ENCODE data around the gene MT1A.

Gene MT1A

GRCh38 chr16:56631197-56631596, 7.3 kb upstream of the MT1A start:
- DNase-seq (ENCODE audit: low read depth in 2 of 2): no peak

DNA sequence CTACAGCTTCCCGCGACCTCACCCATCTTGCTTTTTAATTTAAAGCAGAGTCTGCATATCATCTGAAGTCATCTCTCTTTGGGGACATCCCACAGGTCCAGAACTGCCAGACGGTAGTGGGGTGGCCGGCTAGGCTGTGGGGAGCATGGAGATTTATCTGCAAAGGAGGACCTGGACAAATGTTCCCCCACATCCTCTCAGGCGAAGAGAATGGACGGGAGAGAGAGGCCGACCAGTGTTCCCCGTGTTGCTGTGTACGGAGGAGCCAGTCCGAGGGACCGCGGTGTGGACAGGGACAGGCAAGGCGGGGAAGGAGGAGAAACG, 6.7 kb upstream of the MT1A start:
- DNase-seq (ENCODE audit: low read depth in 2 of 2): no peak

DNA sequence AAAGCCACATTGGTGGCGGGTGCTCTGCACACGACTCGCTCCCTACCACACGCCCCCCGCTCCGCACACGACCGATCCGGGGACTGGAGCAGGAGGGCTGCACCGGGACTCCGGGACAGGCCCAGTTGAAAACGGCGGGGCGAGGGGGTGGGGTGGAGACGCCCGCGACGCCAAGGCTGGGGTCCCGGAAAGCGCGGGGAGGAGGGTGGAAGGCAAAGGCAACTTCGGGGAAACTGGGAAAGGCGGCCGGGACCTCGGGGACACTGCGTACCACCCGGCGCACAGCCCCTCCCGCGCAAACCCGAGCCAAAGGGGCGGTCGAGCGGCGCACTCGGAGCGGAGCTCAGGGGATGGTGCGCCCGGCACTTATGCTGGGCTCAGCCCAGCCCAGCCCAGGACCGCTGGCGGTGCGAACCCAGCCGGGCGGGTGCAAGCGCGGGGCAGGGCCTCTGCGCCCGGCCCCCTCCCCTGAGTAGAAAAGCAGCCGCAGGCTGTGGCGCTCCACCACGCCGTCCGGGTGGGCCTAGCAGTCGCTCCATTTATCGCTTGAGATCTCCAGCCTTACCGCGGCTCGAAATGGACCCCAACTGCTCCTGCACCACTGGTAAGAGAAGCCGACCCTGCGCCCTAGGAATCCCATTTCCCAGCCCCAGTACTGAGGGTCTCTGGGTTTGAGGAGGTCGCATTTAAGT, 6.2 kb upstream of the MT1A start, which contains the start of gene MT1M:
Gene MT1M (plus strand): TSS at position 504 of the 692 bp plus-strand sequence. CDS start 73 bp downstream, at position 577.
- DNase-seq (ENCODE audit: low read depth in 2 of 2): no peak

DNA sequence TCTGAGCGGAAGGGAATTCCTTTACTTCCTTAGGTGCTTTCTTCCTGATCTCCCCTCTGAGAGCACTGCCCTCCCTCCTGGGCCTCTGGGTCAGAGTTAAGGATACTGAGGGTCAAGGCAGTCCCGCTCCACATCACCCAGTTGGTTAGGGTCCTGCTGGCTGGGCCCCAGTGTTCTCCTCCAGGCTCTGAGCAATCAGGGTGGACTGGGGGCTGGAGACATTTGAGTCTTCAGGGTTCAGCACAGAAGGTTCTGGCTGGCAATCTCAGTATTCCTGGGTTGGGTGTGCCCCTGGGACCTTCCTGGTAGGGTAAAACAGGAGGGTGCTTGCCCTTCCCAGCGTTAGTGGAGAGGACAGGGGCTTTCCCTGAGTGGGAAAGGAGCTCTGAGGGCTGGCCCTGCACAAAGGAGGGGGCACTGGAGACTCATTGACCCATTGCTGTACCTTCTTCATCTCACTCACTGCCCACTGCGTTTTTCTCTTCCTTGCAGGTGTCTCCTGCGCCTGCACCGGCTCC, 5.6 kb upstream of the MT1A start:
- no peak for DNase-seq (ENCODE audit: low read depth in 2 of 2)

DNA sequence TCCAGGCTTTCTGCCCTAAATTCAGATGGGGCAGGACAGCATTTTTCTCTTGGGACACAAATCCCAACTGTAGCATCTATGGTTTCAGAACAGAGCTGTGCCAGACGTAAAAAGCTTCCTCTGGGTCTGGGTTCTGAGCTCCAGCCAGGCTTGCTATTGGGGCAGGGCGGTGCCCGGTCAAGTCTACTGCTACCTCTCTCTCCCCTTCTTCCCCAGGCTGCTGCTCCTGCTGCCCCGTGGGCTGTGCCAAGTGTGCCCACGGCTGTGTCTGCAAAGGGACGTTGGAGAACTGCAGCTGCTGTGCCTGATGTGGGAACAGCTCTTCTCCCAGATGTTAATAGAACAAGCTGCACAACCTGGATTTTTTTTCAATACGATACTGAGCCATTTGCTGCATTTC, 4.9 kb upstream of the MT1A start:
- DNase-seq (ENCODE audit: low read depth in 2 of 2): no peak

DNA sequence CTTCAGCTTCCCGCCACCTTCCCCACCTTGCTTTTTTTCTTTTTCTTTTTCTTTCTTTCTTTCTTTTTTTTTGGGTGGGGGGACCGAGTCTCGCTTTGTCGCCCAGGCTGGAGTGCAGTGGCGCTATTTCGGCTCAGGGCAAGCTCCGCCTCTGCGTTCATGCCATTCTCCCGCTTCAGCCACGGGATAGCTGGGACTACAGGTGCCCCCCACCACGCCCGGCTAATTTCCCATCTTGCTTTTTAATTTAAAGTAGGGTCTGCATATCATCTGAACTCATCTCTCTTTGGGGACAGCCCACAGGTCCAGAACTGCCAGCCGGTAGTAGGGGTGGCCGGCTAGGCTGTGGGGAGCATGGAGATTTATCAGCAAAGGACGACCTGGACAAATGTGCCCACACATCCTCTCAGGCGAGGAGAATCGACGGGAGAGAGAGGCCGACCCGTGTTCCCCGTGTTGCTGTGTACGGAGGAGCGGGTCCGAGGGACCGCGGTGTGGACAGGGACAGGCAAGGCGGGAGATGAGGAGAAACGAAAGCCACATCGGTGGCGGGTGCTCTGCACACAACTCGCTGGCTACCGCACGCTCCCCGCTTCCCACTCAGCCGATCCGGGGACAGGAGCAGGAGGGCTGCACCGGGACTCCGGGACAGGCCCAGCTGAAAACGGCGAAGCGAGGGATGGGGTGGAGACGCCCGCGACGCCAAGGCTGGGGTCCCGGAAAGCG, 3.6 kb upstream of the MT1A start:
- no peak for DNase-seq (ENCODE audit: low read depth in 2 of 2)

GRCh38 chr16:56635441-56635967, 3.0 kb upstream of the MT1A start:
- no peak for DNase-seq (ENCODE audit: low read depth in 2 of 2)

GRCh38 chr16:56636616-56637413, 1.7 kb upstream of the MT1A start:
- no peak for DNase-seq (ENCODE audit: low read depth in 2 of 2)

DNA sequence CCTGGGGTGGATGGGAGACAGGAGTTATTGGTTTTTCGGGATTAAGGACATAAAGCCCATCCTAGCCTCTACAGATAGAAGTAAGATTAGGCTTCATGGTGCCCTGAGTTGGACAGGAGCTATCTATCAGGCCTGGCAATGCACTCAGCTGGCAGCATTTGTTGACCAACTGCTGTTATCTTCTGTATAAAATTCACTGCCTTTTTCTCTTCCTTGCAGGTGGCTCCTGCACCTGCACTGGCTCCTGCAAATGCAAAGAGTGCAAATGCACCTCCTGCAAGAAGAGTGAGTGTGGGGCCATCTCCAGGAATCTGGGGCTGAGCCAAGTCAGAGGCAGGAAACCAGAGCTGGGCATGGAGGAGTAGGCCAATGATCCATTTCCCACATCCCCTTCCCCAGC, 579 bp downstream of the MT1A start:
- DNase-seq (ENCODE audit: low read depth in 2 of 2): no peak

DNA sequence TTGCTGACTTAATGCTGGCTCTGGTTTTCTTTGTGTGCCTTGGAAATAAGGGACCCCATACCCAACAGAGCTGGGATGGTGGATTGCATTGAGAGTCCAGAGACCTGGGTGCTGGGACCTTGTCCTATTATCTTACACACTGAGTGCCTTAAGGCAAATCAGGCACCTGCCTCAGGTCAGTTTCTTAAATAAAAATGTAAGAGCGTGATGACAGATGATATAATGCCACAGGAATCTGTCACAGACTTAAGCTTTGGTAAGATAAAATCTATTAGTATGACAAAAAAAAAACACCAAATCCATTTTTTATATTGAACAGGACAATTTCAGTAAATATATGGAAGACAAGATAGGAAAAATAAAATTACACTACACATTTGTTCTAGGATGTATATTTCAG, 1.6 kb downstream of the MT1A start:
- DNase-seq (ENCODE audit: low read depth in 2 of 2): no peak

- no peak for DNase-seq (ENCODE audit: low read depth in 2 of 2)
Observed at GRCh38 chr16:56641166-56641565, 2.7 kb downstream of the MT1A start.

- peak; percentile 59 to 72 for DNase-seq (ENCODE audit: low read depth in 2 of 2)
Observed at GRCh38 chr16:56643080-56643778, 4.8 kb downstream of the MT1A start.

- DNase-seq (ENCODE audit: low read depth in 2 of 2): no peak
Observed at GRCh38 chr16:56643833-56644232, 5.4 kb downstream of the MT1A start.

- no peak for DNase-seq (ENCODE audit: low read depth in 2 of 2)
Observed at GRCh38 chr16:56645311-56645710, 6.8 kb downstream of the MT1A start.

DNA sequence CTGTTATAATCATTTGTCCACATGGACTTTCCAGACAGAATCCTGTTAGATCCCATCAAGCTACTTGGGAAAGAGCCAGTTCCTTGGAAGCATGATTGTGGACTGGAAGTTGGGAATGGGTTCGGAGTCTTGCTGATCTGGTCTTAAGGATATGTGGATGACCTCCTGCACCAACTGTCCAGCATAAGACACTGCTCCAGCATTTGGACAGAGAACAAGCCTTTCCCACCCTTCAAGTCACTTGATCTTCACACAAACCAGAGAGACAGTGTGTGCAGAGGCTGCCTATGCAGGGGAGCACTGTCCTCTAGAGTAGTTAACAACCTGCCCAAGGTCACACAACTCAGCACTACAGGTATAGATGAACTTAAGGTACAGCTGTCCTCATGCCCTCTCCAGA, 7.4 kb downstream of the MT1A start:
- DNase-seq (ENCODE audit: low read depth in 2 of 2): no peak

DNA sequence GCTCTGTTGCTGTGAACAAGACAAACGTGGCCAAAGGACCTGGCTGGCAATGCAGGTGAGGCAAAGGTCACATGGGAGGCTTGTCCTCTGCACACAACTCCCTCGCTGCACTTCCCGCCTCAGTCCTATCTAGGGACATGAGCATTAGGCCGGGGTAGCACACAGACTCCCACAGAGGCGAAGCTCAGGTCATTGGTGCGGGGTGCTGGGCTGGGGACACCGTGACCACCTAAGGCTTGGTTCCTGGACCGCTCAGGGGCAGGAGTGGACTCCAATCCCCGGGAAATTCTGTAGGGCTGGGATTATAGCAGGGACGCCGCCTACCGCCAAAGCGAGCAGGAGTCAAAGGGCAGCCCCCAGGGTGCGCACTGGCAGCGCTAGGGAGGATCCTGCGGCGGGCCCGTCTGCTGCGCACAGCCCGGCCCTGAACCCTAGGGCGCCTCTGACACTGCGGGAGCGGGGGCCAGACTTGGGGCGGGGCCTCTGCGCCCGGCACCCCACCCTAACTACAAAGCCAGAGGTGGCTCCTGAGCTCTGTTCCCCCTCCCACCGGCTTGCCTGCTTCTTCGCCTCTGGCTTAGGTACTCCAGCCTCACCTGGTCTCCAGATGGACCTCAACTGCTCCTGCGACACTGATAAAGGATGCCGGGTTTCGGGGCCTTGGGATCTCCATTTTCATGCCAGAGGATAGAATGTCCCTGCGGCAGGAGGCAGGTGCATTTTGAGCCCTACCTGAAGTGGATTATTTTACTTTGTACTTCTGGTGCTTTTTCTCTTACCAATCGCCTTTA, 9.4 kb downstream of the MT1A start:
- DNase-seq (ENCODE audit: low read depth in 2 of 2): no peak

GRCh38 chr16:56649271-56649670, 10.8 kb downstream of the MT1A start:
- no peak for DNase-seq (ENCODE audit: low read depth in 2 of 2)

- no peak for DNase-seq (ENCODE audit: low read depth in 2 of 2)
Observed at GRCh38 chr16:56649820-56650219, 11.4 kb downstream of the MT1A start.

DNA sequence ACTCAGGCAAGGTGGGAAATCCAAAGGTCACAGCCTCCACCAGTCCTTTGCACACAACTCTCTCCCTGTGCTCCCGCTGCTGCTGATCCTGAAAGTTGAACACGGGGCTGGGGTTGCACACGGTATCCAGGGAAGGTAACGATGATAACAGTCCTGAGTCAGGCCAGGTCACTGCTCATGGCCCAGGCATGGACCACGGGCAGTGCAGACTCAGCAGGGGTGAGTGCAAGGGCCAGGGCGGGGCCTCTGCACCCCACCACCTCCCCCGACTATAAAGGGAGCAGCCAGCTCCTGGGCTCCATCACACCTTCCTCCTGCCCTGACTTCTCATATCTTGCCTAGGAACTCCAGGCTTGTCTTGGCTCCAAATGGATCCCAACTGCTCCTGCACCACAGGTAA, 13.1 kb downstream of the MT1A start, which contains the start of gene MT1B:
Gene MT1B (plus strand): TSS at position 301 of the 400 bp plus-strand sequence. CDS start 68 bp downstream, at position 369.
- no peak for DNase-seq (ENCODE audit: low read depth in 2 of 2)

DNA sequence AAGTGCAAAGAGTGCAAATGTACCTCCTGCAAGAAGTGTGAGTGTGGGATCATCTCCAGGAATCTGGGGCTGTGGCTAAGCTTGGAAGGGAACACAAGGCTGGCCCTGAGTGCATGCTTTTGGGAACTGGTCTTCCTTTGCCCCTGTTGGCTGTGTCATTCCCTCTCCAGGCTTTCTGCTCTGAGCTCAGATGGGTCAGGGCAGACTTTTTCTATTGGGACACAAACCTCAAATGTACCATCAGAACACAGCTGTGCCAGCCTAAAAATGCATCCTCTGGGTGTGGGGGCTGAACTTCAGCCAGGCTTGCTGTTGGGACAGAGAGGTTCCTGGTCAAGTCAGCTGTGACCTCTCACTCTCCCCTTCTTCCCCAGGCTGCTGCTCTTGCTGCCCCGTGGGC, 14.1 kb downstream of the MT1A start:
- no peak for DNase-seq (ENCODE audit: low read depth in 2 of 2)

DNA sequence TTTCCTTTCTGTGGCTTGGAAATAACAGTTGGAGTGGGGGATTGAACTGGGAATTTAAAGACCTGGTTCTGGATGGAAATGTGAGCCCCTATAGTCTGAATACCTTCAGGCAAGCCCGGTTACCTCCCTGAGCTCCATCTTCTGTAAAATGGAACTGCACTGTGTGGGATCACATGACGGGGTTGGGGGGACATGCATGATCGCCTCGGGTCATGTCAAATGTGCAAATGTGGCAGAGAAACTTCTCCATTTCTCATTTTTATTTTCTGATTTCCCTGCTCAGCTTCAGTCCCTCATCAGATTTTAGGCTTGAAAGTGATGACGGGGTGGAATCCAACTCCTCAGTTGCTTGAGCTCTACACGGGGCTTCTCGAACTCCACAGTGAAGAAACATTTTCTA, 14.8 kb downstream of the MT1A start:
- no peak for DNase-seq (ENCODE audit: low read depth in 2 of 2)
